Right forelimb (tissue), 1 donor: ENCODE measurements around the gene ELOB.

Experiments
- DNase-seq: peaks from one replicate; pipeline ENCODE4 v3.0.0-alpha.2; 2018

Gene ELOB

DNA sequence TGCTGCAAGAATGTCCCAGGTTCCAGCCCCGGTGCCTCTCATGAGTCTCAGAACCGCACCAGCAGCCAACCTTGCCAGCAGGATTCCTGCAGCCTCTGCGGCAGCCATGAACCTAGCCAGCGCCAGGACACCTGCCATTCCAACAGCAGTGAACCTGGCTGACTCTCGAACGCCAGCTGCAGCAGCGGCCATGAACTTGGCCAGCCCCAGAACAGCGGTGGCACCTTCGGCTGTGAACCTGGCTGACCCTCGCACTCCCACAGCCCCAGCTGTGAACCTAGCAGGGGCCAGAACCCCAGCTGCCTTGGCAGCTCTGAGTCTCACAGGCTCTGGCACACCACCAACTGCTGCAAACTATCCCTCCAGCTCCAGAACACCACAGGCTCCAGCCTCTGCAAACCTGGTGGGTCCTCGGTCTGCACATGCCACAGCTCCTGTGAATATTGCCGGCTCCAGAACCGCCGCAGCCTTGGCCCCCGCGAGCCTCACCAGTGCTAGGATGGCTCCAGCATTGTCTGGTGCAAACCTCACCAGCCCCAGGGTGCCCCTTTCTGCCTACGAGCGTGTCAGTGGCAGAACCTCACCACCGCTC, 9.8 kb downstream of the ELOB start:
- DNase-seq: no peak

GRCh38 chr16:2766430-2767139, 10.5 kb downstream of the ELOB start:
- no peak for DNase-seq

GRCh38 chr16:2765462-2766404, 11.3 kb downstream of the ELOB start:
- no peak for DNase-seq

DNA sequence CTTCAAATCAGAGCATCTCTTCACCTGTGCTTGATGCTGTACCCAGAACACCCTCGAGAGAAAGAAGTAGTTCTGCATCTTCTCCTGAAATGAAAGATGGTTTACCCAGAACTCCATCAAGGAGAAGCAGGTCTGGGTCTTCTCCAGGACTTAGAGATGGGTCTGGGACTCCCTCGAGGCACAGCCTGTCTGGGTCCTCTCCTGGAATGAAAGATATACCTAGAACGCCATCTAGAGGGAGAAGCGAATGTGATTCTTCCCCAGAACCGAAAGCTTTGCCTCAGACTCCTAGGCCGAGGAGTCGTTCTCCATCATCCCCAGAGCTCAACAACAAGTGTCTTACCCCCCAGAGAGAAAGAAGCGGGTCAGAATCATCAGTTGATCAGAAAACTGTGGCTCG, 12.4 kb downstream of the ELOB start:
- no peak for DNase-seq

- DNase-seq: no peak
Measured at GRCh38 chr16:2763173-2763572, 13.9 kb downstream of the ELOB start.

- DNase-seq: no peak
Measured at GRCh38 chr16:2762711-2763110, 14.4 kb downstream of the ELOB start.

- DNase-seq: no peak
Measured at GRCh38 chr16:2761886-2762583, 15.0 kb downstream of the ELOB start.

DNA sequence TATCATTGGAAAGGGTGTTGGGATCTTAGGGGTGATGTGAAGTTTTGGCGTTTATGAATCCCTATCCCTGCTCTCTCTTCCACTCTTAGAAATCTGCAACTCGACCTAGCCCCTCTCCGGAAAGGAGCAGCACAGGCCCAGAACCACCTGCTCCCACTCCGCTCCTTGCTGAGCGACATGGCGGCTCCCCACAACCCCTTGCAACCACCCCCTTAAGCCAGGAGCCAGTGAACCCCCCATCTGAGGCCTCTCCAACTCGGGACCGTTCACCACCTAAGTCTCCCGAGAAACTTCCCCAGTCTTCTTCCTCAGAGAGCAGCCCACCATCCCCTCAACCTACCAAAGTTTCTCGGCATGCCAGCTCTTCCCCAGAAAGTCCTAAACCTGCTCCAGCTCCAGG, 15.6 kb downstream of the ELOB start:
- no peak for DNase-seq

- DNase-seq: no peak
Measured at GRCh38 chr16:2757344-2757743, 19.7 kb downstream of the ELOB start.

GRCh38 chr16:2756288-2757015, 20.6 kb downstream of the ELOB start:
- no peak for DNase-seq

DNA sequence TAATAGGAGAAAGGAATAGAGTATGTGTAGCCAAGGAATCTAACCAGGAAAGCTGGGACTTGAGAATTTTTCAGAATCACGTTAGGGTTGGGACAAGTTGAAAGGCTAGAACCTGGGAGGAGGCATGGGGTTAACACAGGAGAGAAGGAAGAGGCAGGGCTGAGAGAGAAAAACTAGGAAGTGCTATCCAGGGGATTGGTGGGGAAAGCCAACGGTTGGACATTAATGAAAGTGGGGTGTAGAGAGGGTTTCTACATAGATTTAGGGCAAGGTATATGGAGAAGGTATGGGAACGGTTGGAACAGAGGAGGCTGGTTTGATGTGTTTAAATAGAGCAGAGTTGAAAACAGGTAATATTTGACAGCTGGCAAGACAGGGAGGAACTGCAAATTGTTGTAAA, 21.9 kb downstream of the ELOB start:
- DNase-seq: no peak

- no peak for DNase-seq
Measured at GRCh38 chr16:2753733-2754020, 23.4 kb downstream of the ELOB start.

- peak; percentile 94 for DNase-seq
Measured at GRCh38 chr16:2752850-2753732, 24.0 kb downstream of the ELOB start.

DNA sequence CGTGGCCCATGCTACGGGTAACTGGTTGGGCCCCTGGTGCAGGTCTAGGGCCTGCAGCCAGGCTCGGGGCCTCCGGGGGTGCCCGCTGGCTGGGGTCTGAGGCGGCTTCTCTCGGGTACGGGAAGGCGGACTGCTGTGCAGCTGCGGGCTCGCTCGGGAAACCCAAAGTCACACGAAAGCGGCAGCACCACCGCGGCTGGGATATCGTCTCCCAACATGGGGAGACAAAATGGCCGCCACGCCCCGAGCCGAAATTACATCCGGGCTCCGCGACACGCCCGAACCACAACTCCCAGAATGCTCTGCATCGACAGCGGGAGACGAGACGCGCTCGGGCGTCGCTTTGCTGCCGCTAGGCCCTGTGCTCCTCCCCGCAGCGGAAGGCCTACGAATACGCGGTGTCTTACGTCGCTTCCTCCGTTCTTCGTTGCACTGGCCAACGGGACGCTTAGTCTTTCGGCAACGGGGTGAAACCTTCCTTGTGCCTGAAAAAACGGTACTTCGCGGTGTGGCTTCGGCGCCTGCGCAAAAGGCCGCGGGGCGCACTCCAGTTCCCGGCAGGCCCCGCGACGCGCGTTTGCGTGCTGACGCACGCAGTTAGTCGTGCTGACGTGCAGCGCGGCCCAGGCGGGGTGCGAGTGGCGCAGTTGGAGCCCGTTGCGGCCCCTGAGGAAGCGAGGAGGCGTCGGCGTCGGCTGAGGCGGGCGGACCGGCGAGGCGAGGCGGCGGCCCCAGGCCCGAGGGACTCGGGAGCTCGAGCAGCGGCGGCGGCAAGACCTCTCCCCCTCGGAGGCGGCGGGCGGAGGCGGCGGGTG, 24.8 kb downstream of the ELOB start, which contains the start of gene SRRM2:
TSS of gene SRRM2 (plus strand) at position 604 of the 815 bp plus-strand sequence. CDS start 3,727 bp downstream, outside the sequence.
- peak; percentile 99 for DNase-seq

- no peak for DNase-seq
Measured at GRCh38 chr16:2751577-2752034, 25.5 kb downstream of the ELOB start.

DNA sequence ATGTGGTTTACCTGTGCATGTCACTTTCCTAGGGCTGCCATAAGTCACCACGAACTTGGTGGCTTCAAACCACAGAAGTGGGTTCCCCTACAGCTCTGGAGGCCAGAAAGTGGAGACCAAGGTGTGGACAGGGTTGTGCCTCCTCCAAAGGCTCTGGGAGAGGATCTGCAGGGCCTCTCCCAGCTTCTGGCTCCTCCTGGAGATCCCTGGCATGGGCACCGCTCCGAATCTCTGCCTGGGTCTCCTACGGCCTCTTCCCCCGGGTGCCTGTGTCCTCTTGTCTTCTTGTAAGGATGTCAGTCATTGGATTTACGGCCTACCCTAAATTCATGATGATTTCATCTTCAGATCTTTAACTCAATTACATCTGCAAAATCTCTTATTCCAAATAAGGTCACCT, 27.1 kb downstream of the ELOB start:
- no peak for DNase-seq

- no peak for DNase-seq
Measured at GRCh38 chr16:2749476-2749875, 27.6 kb downstream of the ELOB start.

DNA sequence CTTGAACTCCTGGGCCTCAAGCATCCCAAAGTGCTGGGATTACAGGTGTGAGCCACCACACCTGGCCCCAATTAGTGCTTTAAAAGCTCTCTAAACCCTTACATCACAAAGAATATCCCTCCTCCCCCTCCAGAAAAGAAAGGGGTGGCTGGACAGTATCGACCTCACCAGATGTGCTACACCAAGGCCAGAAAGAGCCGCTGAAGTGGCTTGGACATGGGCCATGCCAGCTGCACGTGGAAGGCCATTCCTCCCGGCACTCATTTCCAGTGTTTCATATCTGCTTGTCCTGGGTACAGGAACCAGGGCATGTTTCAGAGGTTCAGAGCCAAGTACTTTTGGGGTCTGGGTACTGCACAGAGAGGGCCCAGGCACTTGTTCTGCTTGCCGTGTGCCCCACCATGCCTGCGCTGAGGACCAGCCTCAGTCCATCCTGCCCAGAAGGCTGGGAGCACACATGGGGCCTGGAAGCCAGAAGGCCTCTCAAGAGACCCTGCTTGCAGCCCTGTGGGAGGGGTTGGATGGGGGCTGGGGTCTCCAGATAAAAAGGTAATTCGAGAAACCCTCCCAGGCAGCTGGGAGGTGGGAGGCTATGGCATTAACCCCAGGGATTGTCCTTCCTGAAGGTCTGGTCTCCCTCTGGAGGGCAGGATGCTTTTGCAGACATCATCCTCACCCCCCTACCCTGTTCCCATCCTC, 28.2 kb downstream of the ELOB start:
- no peak for DNase-seq

- DNase-seq: no peak
Measured at GRCh38 chr16:2745961-2746360, 31.1 kb downstream of the ELOB start.
